Breast epithelium (tissue), 4 donors: Measurements from ENCODE around the gene USPL1. TPM values are rescaled to one million over a fixed set of nuclear protein-coding genes. Genes with fewer than 3 reads are reported as not detected.
A peak's percentile ranks its signal among the peaks of the same experiment; 100 is the strongest.

Experiments
- DNase-seq, 2 donors: peaks; one replicate each; pipeline ENCODE4 v3.0.0-alpha.2; 2019; ENCODE audit warnings: low spot score in 2 of 2
- H3K27ac ChIP-seq, 2 donors: fragments of 200-600 bp; sonication (generic) in 1 of 2; one replicate each; pipeline ENCODE4 v1.5.1; 2016 to 2019; ENCODE audit warnings: mild to moderate bottlenecking in 1 of 2
- H3K27me3 ChIP-seq, 2 donors: fragments of 200-600 bp; sonication (generic) in 1 of 2; one replicate each; pipeline versions ENCODE4 v1.5.1 to v1.6.0; 2017 to 2019; ENCODE audit warnings: control low read depth in 1 of 2, mild to moderate bottlenecking in 1 of 2
- H3K36me3 ChIP-seq: fragments of 200-600 bp; one replicate; pipeline ENCODE4 v1.5.1; 2019
- H3K4me1 ChIP-seq, 2 donors: fragments of 200-600 bp; sonication (generic); one replicate each; pipeline ENCODE4 v1.5.1; 2016 to 2019; ENCODE audit warnings: control low read depth in 1 of 2
- H3K4me3 ChIP-seq, 3 donors: fragments of 200-600 bp; sonication (generic); 1 replicate in 2 of 3; 2 replicates in 1 of 3; pipeline ENCODE4 v1.5.1; 2016 to 2019; ENCODE audit warnings: mild to moderate bottlenecking in 3 of 3, moderate library complexity in 2 of 3
- H3K9me3 ChIP-seq, 2 donors: fragments of 200-600 bp; sonication (generic) in 1 of 2; one replicate each; pipeline ENCODE4 v1.5.1; 2016 to 2019; ENCODE audit warnings: control low read depth in 1 of 2
- POLR2A ChIP-seq: fragments of 450-650 bp; IDR thresholded peaks from one replicate; pipeline ENCODE4 v1.6.1; 2016; ENCODE audit warnings: antibody characterized with exemption, mild to moderate bottlenecking, moderate library complexity
- POLR2AphosphoS5 ChIP-seq, 3 donors: sonication (generic); formaldehyde crosslinking; IDR thresholded peaks; one replicate each; pipeline ENCODE4 v1.6.1; 2017; ENCODE audit warnings: antibody characterized with exemption in 3 of 3
- intact Hi-C: fragments of 100-400 bp; cut with DNase I; formaldehyde crosslinking; loops from one replicate; pipeline ENCODE4 v1.15.1; 2023; ENCODE audit warnings: low total_unique reads
- total RNA-seq, 3 donors: library from RNA; depleted of rRNA; stranded (reverse); fragments of >200 nt; gene quantifications; one replicate each; pipeline ENCODE4 v1.1.0, GENCODE V29; 2016
- TF ChIP-seq, protein P1 (sequence below), 3 donors: fragments of 450-650 bp; IDR thresholded peaks; one replicate each; pipeline ENCODE4 v1.5.1; 2016 to 2017; ENCODE audit warnings: antibody characterized with exemption in 3 of 3, mild to moderate bottlenecking in 3 of 3, moderate library complexity in 3 of 3

Gene USPL1
- total RNA-seq, 3 donors from 2014 or later, result 27.8 to 40.0 (median 28.2) TPM

DNA sequence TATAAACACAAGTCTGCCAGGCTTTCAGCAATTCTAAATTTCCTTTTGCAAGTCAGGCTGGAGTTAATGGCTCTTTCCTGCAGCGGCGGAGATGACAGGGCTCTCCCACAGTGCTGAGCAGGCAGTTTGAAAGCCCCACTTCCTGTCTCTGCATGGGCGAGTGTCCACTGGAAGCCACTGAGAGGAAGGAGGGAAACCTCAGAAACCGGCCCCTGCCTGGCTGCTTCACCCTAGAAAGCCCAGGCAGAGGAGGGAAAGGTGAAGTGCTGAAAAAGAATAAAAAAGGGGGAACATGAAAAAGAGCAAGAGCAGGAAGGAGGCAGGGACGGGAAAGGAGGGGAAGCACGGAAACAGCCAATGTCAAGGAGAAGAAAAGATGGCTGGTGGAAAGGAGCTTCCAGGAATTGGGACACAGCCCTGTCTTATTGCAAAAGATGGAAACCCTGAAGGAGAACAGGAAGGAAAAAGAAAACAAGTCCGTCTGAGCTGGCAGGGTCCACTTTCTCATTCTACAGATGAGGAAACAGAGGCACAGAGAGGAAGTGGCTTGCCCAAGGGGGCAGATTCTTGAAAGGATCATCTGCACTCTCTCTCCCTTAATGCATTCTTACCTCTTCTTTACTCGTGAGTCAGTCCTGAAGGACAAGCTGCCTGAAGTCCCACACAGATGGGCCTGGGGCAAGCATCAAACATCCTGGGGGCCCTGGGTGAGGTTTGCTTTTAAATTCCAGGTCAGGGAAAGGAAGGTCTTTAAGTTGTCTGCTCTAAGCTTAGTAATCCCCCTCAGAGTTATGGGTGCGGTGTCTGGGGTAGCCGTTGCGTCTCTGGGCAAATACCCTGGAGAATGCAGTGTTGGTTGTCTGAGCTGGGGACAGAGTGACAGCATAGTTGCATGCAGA, 78.8 kb downstream of the USPL1 start:
- Histone ChIP-seq H3K27me3 (no peaks in the 10 kb centered on the region), H3K36me3 (no peaks in the 10 kb centered on the region), H3K27ac (peak overlapping the region; percentile 8 to 49), H3K4me3 (peak overlapping the region in 1 of 3 donors; percentile 28), H3K4me1 (no peaks in the 10 kb centered on the region), H3K9me3 (no peaks in the 10 kb centered on the region)
- no peak for TF ChIP-seq POLR2AphosphoS5 (IDR thresholded peaks at IDR 0.05)
- no peak for TF ChIP-seq POLR2A
- TF ChIP-seq, protein P1, sequence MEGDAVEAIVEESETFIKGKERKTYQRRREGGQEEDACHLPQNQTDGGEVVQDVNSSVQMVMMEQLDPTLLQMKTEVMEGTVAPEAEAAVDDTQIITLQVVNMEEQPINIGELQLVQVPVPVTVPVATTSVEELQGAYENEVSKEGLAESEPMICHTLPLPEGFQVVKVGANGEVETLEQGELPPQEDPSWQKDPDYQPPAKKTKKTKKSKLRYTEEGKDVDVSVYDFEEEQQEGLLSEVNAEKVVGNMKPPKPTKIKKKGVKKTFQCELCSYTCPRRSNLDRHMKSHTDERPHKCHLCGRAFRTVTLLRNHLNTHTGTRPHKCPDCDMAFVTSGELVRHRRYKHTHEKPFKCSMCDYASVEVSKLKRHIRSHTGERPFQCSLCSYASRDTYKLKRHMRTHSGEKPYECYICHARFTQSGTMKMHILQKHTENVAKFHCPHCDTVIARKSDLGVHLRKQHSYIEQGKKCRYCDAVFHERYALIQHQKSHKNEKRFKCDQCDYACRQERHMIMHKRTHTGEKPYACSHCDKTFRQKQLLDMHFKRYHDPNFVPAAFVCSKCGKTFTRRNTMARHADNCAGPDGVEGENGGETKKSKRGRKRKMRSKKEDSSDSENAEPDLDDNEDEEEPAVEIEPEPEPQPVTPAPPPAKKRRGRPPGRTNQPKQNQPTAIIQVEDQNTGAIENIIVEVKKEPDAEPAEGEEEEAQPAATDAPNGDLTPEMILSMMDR (IDR thresholded peaks at IDR 0.05), result no peak
- intact Hi-C loops, result no loop called here
- no peak for DNase-seq

DNA sequence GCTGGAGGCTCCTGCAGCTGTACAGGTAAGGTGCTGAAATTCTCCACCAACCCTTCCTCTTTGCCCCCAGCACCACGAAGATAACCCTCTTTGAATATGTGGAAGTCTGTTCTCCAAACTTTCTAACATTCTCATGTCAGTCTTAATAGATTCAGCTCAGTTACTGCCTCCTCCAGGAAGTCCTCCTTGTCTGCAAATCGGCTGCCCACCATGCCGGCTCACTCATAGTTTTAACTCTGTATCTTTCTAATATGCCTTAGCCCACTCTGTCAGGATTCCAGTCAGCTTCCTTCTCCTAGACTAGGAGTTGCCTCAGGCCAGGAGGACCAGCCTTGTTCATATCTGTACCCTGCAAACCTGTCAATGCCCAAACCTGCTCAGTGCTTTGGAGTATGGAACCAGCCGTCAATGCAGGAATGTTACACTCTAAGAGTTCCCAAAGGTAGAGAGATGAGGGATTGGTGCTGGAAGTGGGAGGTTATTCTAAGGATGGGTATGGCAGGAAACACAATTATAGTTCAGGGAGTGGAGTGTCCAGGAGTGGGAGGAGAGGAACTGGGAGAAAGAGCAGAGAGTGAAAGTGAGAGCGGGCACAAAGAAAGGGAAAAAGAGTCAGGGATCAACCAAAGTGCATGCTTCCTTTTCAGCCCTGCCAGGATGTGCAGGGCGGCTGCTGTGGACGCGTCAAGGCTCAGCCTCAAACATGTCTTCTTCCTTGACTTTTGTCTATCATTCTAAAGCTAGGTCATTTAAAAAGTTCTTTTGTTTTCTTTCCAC, 79.6 kb downstream of the USPL1 start:
- Histone ChIP-seq H3K27ac (peak overlapping the region; percentile 8 to 49), H3K27me3 (no peaks in the 10 kb centered on the region), H3K4me3 (peak overlapping the region in 2 of 3 donors; percentile 9 to 30), H3K36me3 (no peaks in the 10 kb centered on the region), H3K9me3 (no peaks in the 10 kb centered on the region), H3K4me1 (no peaks in the 10 kb centered on the region)
- no peak for DNase-seq
- intact Hi-C loops, result no loop called here
- TF ChIP-seq, protein P1 (IDR thresholded peaks at IDR 0.05), result no peak
- TF ChIP-seq POLR2A (no peak), POLR2AphosphoS5 (IDR thresholded peaks at IDR 0.05) (no peak)

DNA sequence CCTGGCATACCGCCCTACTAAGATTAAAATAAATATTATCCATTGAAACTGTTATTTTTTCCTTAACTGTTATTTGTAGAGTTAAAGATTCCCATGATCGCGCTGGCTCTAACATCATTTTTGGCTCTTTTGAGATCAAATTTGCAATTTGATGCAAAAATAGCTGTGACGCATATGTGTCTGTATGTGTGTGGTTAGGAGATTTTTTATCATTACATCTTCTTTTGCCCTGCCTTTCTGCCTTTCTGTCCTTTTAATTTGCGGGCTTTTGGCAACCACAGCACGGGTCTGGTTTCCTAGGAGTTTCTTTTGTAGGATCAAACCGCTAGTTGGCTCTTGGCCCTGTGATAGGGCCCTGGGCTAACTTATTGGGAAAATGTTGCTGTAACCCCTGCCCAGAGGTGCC, 80.3 kb downstream of the USPL1 start:
- Histone ChIP-seq H3K27ac (peak overlapping the region in 1 of 2 donors; percentile 8), H3K36me3 (no peaks in the 10 kb centered on the region), H3K4me3 (peak overlapping the region in 2 of 3 donors; percentile 9 to 30), H3K27me3 (no peaks in the 10 kb centered on the region), H3K9me3 (no peaks in the 10 kb centered on the region), H3K4me1 (no peaks in the 10 kb centered on the region)
- intact Hi-C loops, result no loop called here
- TF ChIP-seq, protein P1 (IDR thresholded peaks at IDR 0.05), result no peak
- TF ChIP-seq POLR2AphosphoS5 (IDR thresholded peaks at IDR 0.05) (no peak), POLR2A (no peak)
- no peak for DNase-seq

DNA sequence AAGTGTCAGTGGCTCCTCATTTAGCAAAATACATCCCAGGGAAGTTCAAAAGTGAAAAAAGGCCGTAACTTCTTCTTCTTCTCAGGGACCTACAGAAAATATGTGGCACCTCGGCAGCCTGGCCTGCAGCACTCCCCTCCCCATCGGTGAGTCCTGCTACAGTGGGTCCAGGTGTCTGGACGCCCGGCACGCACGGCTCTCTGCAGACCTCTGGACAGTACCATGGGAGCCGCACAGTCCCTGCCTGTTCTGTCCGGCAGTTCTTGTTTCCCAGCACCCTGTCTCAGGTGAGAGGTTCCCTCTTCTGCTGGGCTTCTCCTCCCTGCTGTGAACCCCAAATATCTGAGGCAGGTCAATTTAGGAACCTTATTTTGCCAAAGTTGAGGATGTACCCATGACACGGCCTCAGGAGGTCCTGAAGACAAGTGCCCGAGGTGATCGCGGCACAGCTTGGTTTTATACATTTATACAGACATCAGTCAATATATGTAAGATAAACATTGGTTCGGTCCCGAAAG, 80.8 kb downstream of the USPL1 start:
- H3K36me3 ChIP-seq, result no peaks in the 10 kb centered on the region
- no peaks in the 10 kb centered on the region for H3K27me3 ChIP-seq
- TF ChIP-seq, protein P1 (IDR thresholded peaks at IDR 0.05), result no peak
- TF ChIP-seq POLR2A, result no peak
- no peak for TF ChIP-seq POLR2AphosphoS5 (IDR thresholded peaks at IDR 0.05)
- H3K4me3 ChIP-seq, result no peak overlapping the region
- no peak for DNase-seq
- no peaks in the 10 kb centered on the region for H3K9me3 ChIP-seq
- no peak overlapping the region for H3K27ac ChIP-seq
- intact Hi-C loops, result no loop called here
- no peaks in the 10 kb centered on the region for H3K4me1 ChIP-seq
